PC-9 (cell line): ENCODE measurements around the gene NOCT. TPM values are rescaled to one million over a fixed set of nuclear protein-coding genes. Genes with fewer than 3 reads are reported as not detected.
"Not testable (repeated sequence)": the region's sequence is repeated elsewhere in the genome, so short reads cannot be mapped to it uniquely, and the experiment has no call there.

Experiments used
- BruUV-seq: library from RNA; stranded (reverse); fragments of 400-500 nt; replicated peaks from 2 replicates; lab custom pipeline; 2021; lab: Mats Ljungman, UMichigan
- CTCF ChIA-PET: fragments of 300-600 bp; sonication (Branson Sonifier 250); formaldehyde crosslinking; loops from one replicate; lab custom pipeline; 2022; ENCODE audit warnings: antibody characterized with exemption; lab: Charles Lee
- POLR2A ChIA-PET: fragments of 300-600 bp; sonication (Branson Sonifier 250); formaldehyde crosslinking; loops from one replicate; lab custom pipeline; 2022; ENCODE audit warnings: antibody characterized with exemption; ENCODE audit not compliant: unreplicated experiment; lab: Charles Lee
- DNase-seq, 2 experiments: peaks; one replicate each; pipeline versions ENCODE4 v3.0.0 to v3.0.0-alpha.2; 2015 to 2022; ENCODE audit warnings: mixed read lengths in 1 of 2
- H2AFZ ChIP-seq: fragments of 200-600 bp; sonication (generic); 2 replicates; pipeline ENCODE4 v1.8.1; 2017; ENCODE audit warnings: antibody characterized with exemption
- H3F3A ChIP-seq: fragments of 200-600 bp; sonication (generic); 2 replicates; pipeline ENCODE4 v1.8.1; 2017; ENCODE audit warnings: antibody characterized with exemption, mild to moderate bottlenecking, low read depth; ENCODE audit not compliant: insufficient read depth
- H3K27ac ChIP-seq: fragments of 200-600 bp; sonication (generic); 2 replicates; pipeline ENCODE4 v1.6.1; 2016; ENCODE audit warnings: mixed run types
- H3K27me3 ChIP-seq: fragments of 200-600 bp; sonication (generic); 2 replicates; pipeline ENCODE4 v1.6.1; 2016; ENCODE audit warnings: low read depth, mixed run types; ENCODE audit not compliant: insufficient read depth
- H3K36me3 ChIP-seq: fragments of 200-600 bp; sonication (generic); 2 replicates; pipeline ENCODE4 v1.6.1; 2016; ENCODE audit warnings: low read depth, mixed run types
- H3K4me1 ChIP-seq: fragments of 200-600 bp; sonication (generic); replicated peaks from 2 replicates; pipeline ENCODE4 v1.6.1; 2016; ENCODE audit warnings: mixed run types; ENCODE audit not compliant: insufficient read depth
- H3K4me2 ChIP-seq: fragments of 200-600 bp; sonication (generic); 2 replicates; pipeline ENCODE4 v1.6.1; 2017; ENCODE audit warnings: mixed run types
- H3K4me3 ChIP-seq: fragments of 200-600 bp; sonication (generic); 2 replicates; pipeline ENCODE4 v1.6.1; 2016; ENCODE audit warnings: mixed run types
- H3K79me2 ChIP-seq: fragments of 200-600 bp; sonication (generic); 2 replicates; pipeline ENCODE4 v1.6.1; 2017; ENCODE audit warnings: low read depth, mixed run types
- H3K9me2 ChIP-seq: fragments of 200-600 bp; sonication (generic); 2 replicates; pipeline ENCODE4 v1.8.1; 2017; ENCODE audit warnings: mild to moderate bottlenecking; ENCODE audit not compliant: insufficient read depth
- H3K9me3 ChIP-seq: fragments of 200-600 bp; sonication (generic); 2 replicates; pipeline ENCODE4 v1.8.1; 2016; ENCODE audit warnings: low read depth; ENCODE audit not compliant: insufficient read depth
- H4K20me1 ChIP-seq: fragments of 200-600 bp; sonication (generic); 2 replicates; pipeline ENCODE4 v1.8.1; 2017; ENCODE audit not compliant: insufficient read depth
- EZH2 ChIP-seq: fragments of 200-600 bp; sonication (generic); IDR thresholded peaks from 2 replicates; pipeline ENCODE4 v1.8.0; 2017; ENCODE audit warnings: antibody characterized with exemption, low read depth
- intact Hi-C: fragments of 100-400 bp; cut with micrococcal nuclease; formaldehyde crosslinking; loops from one replicate; pipeline ENCODE4 v1.10.0; 2022; ENCODE audit not compliant: unreplicated experiment
- total RNA-seq: library from RNA; stranded (reverse); gene quantifications from 2 replicates; pipeline ENCODE4 v1.2.3, GENCODE V29; 2021
- TF ChIP-seq, protein P1 (sequence below): fragments of 200-600 bp; sonication (generic); conservative IDR thresholded peaks from 2 replicates; pipeline ENCODE4 v1.6.1; 2017; ENCODE audit warnings: mixed run types, antibody characterized with exemption, mild to moderate bottlenecking, moderate library complexity

NOCT gene
- total RNA-seq, 1 experiment from 2014 or later, result 6.8 TPM

DNA sequence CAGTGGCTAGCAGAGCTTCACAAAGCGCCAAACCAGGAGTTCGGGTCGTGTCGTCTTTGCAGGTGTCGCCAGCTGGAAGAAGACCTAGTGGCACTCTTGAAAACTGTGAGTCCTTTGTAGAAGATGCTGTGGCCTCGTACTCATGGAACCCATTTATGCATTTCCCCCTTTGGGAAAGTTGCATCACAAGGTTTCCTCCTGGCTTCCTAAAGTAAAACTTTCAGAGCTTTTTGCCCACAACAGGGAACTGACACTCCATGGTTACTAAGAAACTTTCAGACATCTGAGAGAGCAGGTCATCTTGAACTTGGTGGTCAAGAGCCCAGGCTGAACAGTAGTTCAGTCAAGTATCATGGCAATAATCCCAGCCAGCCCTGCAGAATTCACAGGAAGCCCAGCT, 15.9 kb upstream of the NOCT start:
- H3K9me2 ChIP-seq, result no peaks in the 10 kb centered on the region
- no TSS peak for BruUV-seq
- no peaks in the 10 kb centered on the region for H3F3A ChIP-seq
- no peak for DNase-seq
- no peaks in the 10 kb centered on the region for H3K4me1 ChIP-seq
- H4K20me1 ChIP-seq, result no peaks in the 10 kb centered on the region
- H3K4me2 ChIP-seq, result no peak overlapping the region
- no peaks in the 10 kb centered on the region for H3K9me3 ChIP-seq
- H3K36me3 ChIP-seq, result no peaks in the 10 kb centered on the region
- H3K4me3 ChIP-seq, result no peak overlapping the region
- no peak overlapping the region for H2AFZ ChIP-seq
- H3K79me2 ChIP-seq, result no peaks in the 10 kb centered on the region
- POLR2A ChIA-PET, result interaction anchor here (0.6 kb wide), 1 partner anchor 1047 kb away, joined by 3 read pairs; no protein-coding TSS in a partner anchor
- CTCF ChIA-PET, result no interaction called here
- no peaks in the 10 kb centered on the region for H3K27me3 ChIP-seq
- no peak overlapping the region for H3K27ac ChIP-seq
- intact Hi-C loops, result no loop called here
- no peak for TF ChIP-seq EZH2
- TF ChIP-seq, protein P1, sequence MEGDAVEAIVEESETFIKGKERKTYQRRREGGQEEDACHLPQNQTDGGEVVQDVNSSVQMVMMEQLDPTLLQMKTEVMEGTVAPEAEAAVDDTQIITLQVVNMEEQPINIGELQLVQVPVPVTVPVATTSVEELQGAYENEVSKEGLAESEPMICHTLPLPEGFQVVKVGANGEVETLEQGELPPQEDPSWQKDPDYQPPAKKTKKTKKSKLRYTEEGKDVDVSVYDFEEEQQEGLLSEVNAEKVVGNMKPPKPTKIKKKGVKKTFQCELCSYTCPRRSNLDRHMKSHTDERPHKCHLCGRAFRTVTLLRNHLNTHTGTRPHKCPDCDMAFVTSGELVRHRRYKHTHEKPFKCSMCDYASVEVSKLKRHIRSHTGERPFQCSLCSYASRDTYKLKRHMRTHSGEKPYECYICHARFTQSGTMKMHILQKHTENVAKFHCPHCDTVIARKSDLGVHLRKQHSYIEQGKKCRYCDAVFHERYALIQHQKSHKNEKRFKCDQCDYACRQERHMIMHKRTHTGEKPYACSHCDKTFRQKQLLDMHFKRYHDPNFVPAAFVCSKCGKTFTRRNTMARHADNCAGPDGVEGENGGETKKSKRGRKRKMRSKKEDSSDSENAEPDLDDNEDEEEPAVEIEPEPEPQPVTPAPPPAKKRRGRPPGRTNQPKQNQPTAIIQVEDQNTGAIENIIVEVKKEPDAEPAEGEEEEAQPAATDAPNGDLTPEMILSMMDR, result no peak

DNA sequence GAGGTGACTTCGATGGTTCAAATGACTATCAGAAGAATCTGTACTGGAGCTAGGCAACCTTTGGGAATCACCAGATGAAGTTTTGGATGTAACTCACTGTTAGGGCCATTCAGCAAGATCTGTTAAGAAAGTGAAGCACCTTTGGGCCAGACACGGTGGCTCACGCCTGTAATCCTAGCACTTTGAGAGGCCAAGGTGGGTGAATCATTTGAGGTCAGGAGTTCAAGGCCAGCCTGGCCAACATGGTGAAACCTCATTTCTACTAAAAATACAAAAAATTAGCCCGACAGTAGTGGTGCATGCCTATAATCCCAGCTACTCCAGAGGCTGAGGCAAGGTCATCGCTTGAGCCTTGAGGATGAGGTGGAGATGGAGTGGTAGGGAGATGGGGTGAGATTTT, 15.4 kb upstream of the NOCT start:
- POLR2A ChIA-PET, H3F3A ChIP-seq, CTCF ChIA-PET: not testable (repeated sequence)

DNA sequence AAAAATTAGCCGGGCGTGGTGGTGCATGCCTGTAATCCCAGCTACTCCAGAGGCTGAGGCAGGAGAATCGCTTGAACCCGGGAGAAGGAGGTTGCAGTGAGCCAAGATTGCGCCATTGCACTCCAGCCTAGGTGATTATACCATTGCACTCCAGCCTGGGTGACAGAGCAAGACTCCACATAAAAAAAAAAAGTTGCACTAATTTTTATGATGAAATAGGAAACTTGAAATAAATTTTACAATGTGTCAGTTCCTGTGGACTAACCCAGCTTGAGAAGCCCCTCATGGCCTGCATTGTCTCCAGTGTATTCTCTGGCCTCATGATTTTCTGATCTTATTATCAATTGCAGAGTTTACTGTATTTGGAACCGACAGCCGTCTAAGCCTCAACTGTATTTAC, 14.2 kb upstream of the NOCT start:
- H3K36me3 ChIP-seq, H3K27ac ChIP-seq, intact Hi-C loops, H3K4me3 ChIP-seq, H3K79me2 ChIP-seq, POLR2A ChIA-PET, H3K9me2 ChIP-seq, H3F3A ChIP-seq, H3K4me1 ChIP-seq, H2AFZ ChIP-seq, H3K4me2 ChIP-seq, H3K27me3 ChIP-seq, DNase-seq, BruUV-seq, H4K20me1 ChIP-seq, H3K9me3 ChIP-seq: not testable (repeated sequence)
- CTCF ChIA-PET, result interaction anchor here (0.6 kb wide), 1 partner anchor 543 kb away, joined by 4 read pairs; no protein-coding TSS in a partner anchor

More for the DNA sequence above, 15.4 kb upstream of the NOCT start:
- H3K4me1 ChIP-seq, intact Hi-C loops, DNase-seq, H3K27ac ChIP-seq, H3K36me3 ChIP-seq, H2AFZ ChIP-seq, H3K4me2 ChIP-seq, H3K79me2 ChIP-seq, H4K20me1 ChIP-seq, H3K9me3 ChIP-seq, H3K4me3 ChIP-seq, H3K9me2 ChIP-seq, H3K27me3 ChIP-seq, BruUV-seq: not testable (repeated sequence)

DNA sequence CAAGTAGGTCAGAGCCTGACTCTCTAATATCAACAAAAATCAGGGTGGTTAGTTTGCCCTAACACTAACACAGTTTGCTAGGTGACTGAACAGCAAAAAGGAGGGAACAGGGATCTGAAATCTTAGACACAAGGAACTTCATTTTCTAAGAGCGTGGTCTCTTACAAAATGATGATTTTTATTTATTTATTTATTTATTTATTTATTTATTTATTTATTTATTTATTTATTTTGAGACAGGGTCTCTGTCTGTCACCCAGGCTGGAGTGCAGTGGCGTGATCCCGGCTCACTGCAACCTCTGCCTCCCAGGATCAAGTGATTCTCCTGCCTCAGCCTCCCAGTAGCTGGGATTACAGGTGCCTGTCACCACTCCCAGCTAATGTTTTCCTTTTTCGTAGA, 11.9 kb upstream of the NOCT start:
- H3K27ac ChIP-seq, H3K4me3 ChIP-seq, CTCF ChIA-PET, H2AFZ ChIP-seq, BruUV-seq, H3K27me3 ChIP-seq, H3K36me3 ChIP-seq, H4K20me1 ChIP-seq, intact Hi-C loops, POLR2A ChIA-PET, H3K4me1 ChIP-seq, H3K9me2 ChIP-seq, DNase-seq, H3K79me2 ChIP-seq, H3K4me2 ChIP-seq, H3F3A ChIP-seq, H3K9me3 ChIP-seq: not testable (repeated sequence)
